GM11168 (cell line): ENCODE measurements around the gene DTNBP1.
"Not testable (repeated sequence)": the region's sequence is repeated elsewhere in the genome, so short reads cannot be mapped to it uniquely, and the experiment has no call there.

Experiments used
- in situ Hi-C: fragments of 300-500 bp; cut with MboI; formaldehyde crosslinking; loops from one replicate; pipeline ENCODE4 v1.12.0; 2022; ENCODE audit warnings: low sequenced_read_pairs; ENCODE audit not compliant: unreplicated experiment

DTNBP1 gene

DNA sequence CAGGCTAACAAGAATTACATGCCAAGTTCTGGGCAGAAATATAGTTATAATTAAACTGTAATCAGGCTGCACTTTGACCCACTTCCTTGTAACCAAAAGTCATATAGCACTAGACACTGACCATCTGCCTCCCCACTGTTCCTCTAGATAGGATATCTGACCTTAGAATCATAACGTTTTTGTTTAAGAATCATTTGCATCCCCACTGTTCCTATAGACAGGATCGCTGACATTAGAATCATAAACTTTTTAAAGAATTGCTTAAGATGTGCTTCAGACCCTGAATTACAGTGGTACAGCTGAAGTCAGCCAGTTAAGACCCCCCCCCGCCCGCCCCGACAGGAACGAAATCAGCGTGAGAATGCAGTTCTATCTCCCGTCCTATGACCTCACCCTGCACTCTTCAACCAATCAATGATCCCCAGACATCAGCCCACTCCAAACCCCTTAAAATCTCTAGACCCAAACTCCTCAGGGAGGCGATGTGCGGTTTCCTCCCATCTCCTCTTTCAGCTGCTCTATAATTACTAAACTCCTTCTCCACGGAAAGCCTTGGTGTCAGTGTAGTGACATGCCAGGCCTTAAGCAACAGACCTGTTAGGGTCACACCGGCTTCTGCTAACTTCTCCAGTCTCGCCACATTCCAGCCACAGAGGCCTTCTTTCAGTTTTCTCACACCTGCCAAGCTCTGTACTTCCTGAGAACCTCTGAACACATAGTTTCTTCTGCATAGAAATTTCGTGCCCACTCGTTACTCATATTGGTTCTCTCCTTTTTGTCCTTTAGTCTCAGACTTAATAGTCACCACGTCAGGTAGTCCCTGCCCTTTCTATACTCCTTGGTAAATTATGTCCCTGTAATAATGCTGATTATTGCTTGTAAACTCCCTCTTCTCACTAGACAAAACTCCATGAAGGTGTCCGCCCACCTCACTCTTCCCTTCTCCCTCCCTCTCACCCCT, 93.5 kb downstream of the DTNBP1 start:
- in situ Hi-C loops = no loop called here

DNA sequence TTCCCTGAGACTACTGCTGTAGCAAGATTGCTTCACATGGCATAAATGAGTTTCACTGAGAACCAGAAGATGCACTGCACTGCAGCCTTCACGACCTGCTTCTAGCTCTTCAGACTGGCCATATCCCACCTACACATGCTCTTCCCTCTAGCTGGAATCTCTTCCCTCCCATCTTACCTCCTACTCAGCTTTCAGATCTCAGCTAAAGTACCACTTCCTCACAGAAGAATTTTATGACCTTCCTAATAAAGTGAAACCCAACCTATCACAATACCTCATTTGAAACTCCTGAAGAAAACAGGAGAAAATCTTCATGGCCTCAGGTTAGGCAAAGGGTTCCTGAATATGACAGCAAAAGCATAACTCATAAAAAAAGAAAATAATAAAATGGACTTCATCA, 99.9 kb downstream of the DTNBP1 start:
- in situ Hi-C loops = no loop called here

DNA sequence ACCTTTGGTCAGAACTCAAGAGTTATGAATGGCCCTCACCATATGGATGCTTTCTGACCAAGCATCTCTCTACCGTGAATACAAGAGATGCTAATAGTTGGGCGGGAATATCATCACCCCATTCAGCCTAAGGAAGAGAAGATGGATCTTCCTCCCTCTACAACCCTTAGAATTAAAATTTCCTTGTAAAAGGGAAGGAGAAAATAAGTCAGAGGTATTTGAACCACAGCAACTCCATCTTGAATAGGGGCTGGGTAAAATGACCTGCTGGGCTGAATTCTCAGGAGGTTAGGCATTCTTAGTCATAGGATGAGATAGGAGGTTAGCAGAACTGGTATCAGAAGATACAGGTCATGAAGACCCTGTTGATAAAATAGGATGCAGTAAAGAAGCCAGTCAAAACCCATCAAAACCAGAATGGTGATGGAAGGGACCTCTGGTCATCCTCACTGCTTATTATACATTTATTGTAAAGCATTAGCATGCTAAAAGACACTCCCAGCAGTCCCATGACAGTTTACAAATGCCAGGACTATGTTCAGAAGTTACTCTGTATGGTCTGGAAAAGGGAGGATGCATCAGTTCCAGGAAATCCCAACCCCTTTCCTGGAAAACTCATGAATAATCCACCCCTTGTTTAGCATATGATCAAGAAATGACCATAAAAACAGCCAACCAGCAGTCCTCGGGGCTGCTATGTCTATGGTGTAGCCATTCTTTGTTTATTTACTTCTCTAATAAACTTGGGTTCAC, 101.2 kb downstream of the DTNBP1 start:
- in situ Hi-C loops = no loop called here

DNA sequence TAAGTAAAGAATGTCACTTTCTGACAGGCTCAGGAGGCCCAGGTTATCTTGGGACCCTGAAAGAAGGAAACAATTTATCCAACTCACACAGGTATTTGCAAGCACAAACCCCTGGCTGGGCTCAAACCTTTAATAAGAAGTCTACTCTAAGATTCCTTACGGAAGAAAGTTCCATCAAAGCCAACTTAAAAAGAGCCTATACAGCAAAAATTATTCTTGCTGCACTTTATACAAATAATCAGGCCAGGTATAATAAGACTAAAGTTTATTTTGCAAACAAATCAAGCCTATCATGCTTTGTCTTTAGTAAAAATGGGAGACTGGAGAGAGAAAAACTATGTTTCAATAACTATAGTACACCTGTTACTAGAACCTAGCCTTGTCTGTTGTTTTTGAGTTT, 102.1 kb downstream of the DTNBP1 start:
- in situ Hi-C loops = no loop called here

DNA sequence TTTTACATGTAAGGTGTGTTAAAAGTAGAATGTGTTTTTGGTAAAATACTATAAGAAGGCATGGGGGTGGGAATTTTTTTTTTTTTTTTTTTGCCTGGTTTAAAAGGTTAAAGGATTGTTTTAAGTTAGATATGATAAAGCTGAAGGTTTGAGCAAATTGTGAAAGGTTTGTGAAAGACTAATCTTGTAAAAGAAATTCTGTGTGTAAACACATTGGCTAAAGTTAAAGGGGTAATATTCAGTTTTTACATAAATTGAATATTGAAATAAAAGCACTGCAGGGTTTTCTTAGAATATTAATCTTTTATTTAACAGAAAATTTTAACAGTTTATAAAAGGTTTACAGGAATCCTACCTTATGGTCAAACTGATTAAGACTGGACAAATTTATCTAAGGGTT, 105.7 kb downstream of the DTNBP1 start:
- in situ Hi-C loops = no loop called here

DNA sequence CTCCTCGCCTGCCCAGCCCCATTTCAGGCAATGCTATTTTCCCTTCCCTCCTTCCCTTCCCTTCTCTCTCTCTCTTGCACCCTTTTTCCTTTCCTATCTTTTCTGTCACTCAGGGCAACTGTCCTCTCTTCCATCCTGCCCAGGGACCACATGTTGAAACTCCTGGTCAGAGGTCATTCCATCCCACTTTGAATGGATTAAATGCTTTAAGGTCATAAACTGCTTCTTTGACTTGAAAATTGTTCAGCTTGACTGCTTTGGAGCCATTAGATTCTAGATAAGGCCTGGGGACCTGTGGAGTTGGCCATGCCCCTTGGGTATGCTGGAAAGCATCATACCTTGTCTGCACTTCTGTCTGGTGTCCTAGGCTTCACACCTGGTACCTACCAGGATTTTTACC, 106.1 kb downstream of the DTNBP1 start:
- in situ Hi-C loops = no loop called here

DNA sequence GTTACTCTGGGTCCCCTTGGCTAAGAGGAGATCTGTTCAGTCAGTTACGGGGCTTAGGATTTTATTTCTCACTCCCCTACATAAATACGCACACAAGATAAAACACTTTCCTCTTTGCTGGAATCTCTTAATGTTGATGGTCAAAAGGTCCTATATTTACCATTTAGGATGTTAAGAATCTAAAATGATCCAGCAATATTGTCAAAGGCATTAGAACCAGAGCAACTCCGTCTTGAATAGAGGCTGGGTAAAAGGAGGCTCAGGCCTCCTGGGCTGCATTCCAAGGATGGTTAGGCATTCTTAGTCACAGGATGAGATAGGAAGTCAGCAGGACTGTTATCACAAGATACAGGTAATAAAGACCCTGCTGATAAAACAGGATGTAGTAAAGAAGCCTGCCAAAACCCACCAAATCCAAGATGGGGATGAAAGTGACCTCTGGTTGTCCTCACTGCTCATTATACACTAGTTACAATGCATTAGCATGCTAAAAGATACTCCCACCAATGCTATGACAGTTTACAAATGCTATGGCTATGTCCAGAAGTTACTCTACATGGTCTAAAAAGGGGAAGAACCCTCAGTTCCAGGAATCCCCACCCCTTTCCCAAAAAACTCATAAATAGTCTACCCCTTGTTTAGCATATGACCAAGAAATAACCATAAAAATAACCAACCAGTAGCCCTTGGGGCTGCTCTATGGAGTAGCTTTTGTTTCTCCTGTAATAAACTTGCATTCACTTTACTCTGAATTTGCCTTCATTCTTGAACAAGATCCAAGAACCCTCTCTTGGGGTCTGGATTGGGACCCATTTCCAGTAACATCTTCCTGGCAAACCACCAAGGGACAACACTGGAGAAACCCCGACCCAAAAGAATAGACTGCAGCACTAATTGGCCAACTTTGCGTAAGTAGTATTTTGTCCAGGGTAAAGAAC, 107.5 kb downstream of the DTNBP1 start:
- in situ Hi-C loops = no loop called here

DNA sequence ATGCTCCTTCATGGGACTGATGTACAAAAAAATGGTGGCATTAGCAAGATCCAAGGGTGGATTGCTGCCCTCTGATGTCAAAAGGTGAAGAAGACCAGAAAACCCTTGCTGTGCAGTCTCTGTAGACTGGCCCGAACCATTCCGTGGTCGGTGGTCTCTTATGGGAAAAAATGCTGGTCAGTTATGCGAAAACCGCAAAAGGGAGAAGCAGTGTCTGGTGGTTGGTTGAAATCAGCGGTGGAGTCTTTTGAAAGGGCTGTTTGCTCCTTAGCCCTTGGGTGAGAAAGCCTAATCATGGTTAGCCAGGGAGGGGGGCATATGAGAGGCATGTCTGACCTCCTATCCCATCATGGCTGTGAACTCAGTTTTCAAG, 108.1 kb downstream of the DTNBP1 start:
- in situ Hi-C loops = no loop called here

DNA sequence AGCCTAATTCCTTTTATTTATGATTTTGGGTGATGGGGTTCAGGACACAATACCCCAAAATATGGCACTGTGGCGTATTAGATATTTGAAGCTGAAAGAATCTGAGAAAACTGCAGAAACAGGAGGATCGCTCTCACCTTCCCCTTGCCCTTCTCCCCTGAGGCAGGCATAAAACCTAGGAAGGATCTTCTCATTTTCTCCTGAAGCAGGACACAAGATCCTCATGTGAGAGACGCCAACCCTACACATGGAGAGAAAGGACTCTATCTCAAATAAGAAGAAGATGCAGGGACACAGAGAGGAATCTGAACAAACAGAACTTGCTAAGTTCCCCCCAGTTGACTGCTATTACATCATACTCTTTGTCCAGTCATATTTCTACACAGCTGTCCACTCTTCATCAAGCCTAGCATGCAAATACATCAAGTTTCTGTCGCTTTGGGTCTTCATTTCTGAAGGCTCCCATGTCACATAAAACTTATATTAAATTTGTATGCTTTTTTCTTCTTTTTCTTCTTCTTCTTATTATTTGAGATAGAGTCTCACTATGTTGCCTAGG, 109.0 kb downstream of the DTNBP1 start:
- in situ Hi-C loops = no loop called here

DNA sequence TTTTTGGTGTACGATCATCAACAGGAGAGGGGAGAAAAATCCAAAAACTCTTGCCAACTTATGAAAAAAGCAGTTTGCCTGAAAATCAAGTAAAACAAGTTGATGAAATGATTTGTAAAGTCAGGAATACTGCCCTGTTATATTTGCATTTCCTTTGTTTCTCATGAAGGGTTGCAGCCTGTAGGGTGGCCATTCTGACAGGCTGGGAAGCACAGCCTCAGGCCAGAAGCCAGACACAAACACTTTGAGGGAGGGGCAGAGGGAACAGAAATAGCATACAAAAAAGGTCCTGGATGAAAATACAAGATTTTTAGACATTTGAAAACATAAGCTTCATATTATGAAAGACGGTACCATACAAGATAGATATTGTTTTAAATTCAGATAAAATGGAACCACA, 109.8 kb downstream of the DTNBP1 start:
- in situ Hi-C loops = no loop called here

DNA sequence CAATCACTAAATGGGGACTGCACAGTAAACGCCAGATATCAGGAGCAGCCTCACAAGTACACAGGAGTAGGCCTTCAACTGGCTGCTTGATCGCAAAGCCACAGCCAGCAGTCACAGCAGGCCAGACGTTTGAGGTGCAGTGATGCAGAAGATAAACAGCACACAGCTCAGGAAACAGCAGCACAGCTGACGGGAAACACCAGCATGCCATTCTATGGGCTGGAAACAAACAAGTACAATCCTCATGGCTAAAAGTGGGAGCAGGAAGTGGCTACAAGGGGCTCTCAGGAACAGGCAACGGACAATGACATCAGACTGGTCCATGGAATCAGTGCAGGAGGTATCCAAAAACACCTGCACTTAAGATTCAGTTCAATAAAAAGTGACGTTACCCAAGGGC, 111.0 kb downstream of the DTNBP1 start:
- in situ Hi-C loops = no loop called here

DNA sequence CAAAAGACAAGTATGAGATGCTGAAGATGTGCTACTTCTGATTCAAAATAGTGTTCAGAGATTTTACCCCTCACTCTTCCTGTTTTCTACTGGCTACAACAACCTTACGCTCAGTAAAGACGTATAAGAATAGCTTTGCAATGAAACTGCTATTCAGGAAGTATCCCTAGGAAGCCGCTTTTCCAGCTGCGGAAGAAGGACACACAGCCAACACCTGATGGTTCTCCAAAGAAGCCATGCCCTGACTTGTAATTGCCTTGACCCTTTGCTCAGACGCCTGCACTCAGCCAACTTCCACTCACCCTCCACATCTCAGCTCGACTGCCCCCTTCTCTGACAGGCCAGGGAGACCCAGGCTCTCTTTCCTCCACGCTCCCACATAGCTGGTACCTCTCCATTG, 111.6 kb downstream of the DTNBP1 start:
- in situ Hi-C loops = no loop called here

DNA sequence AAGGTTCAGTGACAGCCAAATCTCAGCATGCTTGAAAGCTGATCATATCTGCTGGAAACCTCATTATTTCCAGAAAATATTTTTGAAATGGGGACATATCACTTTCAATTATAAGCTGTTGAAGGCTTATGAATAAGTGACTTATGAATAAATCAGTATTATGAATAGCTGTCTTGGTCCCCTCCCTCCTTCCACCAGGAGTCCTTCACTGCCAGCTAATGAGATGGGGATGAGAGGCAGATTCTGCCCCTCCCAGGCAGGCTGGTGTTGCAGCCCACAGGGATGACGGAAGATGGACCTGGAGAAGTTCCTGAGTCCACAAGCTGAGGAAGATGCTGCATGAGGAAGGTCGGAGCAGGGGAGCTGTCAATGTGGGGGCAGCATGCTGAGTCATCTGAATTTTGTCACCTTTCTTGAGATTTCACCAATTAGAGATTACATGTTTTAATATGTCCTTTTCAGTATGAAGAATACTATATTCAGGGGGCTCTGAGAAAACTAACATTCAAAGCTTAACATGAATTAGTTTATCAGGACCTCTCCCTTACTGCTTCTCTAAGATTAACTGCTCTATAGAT, 112.2 kb downstream of the DTNBP1 start:
- in situ Hi-C loops = no loop called here

DNA sequence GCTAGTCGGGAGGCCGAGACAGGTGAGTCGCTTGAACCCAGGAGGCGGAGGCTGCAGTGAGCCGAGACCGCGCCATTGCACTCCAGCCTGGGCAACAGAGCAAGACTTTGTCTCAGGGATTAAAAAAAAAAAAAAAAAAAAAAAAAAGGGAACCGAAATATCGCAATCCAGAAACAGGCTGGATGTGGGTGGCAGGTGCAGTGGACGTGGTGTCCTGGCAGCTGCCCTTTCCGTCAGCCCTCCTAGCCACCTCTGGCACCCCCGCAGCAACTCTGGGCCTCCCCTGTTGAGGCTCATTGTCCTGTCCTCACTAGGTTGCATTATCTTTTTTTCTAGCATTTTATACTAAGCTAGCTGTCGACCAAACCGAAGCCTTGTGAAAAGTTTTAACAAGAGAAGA, 113.5 kb downstream of the DTNBP1 start:
- in situ Hi-C loops = no loop called here

DNA sequence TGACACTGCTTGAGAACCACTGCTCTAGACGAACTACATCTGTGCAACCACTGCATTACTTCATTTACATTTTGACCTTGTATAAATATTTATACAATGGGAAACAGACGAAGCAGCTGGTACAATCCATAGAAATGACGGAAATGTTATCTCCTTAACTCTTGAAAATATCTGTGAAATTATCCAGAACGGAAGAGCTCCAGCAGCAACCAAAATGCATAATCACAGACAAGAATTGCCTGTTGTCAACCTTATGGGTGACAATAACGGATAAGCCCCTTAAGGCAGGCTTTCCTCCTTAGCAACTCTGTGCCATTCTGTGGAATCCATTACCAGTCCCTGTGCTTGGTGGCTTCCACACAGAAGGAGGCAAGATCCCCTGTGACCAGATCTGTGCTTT, 115.4 kb downstream of the DTNBP1 start:
- in situ Hi-C loops = no loop called here

DNA sequence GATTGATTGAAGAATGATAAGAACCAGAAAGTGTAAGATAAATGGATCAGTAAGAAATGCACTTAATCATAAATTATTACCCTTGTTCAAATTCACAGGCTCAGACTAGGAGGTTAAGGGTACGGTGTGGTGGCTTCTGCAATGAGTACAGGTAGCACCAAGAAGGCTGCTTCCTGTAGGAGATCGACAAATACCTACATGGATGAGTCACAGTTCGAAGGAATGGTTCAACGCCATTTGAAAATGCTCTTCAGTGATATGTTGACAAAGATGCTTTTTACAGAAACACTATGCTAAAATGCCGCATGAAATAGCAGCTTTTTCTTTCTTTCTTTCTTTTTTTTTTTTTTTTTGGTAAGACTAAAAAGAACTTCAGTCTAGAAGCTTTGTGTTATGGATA, 116.2 kb downstream of the DTNBP1 start:
- in situ Hi-C loops = no loop called here

DNA sequence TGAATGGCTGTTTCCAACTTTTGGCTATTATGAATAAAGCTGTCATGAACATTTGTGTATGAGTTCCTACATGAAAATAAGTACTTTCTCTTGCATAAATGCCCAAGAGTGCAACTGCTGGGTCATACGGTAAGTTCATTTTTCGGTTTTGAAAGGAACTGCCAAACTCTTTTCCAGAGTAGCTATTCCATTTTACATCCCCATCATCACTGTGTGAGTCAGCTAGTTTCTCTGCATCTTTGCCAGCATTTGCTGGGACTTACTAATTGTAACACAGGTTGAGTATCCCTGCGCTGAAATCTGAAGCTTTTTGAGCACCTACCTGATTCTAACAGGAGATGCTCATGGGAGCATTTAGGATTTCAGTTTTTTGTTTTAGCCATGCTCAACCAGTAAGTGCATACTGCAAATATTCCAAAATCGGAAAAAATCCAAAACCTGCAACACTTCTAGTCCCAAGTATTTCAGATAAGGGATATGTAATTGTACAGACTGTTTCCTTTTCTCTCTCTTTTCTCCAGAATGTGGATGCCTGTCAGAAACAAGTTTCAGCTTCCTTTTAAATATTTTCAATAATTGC, 118.4 kb downstream of the DTNBP1 start:
- in situ Hi-C loops = no loop called here

DNA sequence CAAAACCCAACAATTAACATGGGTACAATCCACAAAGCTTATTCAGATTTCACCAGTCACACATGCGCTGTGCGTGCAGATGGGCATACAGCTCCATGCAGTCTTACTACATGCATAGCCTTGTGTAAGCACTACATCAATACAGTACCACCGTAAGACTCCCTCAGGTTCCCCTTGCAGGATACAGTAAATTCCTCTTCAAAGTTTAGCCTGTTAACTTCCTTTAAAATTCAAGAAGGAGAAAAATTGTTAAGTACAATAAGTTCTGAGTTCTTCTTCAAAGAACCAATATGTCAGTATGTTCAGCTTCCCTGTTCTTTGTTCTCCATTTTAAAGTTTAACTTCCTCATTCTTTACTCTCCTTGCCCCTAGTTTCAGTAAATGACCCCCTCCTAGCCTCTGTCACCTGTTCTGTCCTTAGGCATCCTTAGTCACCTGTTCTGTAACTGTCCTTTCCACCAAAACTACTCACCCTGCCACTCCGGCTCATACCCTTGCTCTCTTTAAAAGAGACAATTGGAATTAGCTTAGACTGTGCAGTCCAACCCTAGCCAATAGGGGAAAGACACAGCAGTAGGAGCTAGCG, 119.4 kb downstream of the DTNBP1 start:
- in situ Hi-C loops = not testable (repeated sequence)

DNA sequence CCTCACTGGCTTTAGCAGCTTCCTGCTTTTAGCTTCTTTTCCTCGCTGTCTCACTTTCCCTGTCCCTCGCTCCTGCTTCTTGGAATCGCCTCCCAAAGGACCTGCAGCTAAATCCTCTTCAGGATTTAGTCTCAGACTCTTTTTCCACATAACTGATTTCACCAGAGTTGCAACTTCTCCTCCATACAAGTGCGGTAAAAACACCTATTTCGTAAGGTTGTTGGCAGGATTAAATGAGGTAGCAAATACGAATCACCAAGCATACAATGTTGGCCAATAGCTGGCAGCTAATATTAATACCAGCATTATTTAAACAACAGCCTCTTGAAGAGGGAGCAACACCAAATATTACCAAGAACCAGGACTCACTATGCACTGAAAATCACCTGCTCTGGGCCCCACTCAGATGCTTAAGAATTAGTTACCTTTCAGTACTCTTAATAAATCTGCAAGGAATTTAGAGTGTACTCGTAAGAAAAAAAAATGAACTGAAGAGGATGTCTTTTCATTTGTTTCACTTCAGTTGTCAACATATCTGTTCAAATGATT, 123.0 kb downstream of the DTNBP1 start:
- in situ Hi-C loops = no loop called here
